ENCODE results near the gene USH2A. TPM values are rescaled to one million over a fixed set of nuclear protein-coding genes. Genes with fewer than 3 reads are reported as not detected.

The USH2A gene
- total RNA-seq, 1 experiment from 2014 or later = not detected

DNA sequence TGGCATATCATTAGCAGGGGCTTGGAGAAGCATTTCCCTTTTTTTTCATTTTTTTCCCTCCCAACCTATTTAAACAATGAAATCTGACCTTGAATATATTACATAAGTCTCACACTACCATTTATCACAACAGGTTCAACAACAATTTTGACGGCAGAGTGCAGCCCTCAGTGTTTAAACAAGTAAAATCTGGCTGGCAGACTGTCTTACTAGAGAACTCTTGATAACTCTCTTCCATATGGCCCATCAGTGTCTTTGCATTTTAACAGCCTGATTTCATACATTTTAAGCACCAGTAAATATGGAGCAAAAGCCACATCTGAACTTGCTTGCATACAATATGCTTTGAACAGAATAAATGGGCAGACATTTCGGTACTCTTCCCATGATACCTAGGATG, 643.1 kb downstream of the USH2A start (continued):
- TF ChIP-seq, protein P1, sequence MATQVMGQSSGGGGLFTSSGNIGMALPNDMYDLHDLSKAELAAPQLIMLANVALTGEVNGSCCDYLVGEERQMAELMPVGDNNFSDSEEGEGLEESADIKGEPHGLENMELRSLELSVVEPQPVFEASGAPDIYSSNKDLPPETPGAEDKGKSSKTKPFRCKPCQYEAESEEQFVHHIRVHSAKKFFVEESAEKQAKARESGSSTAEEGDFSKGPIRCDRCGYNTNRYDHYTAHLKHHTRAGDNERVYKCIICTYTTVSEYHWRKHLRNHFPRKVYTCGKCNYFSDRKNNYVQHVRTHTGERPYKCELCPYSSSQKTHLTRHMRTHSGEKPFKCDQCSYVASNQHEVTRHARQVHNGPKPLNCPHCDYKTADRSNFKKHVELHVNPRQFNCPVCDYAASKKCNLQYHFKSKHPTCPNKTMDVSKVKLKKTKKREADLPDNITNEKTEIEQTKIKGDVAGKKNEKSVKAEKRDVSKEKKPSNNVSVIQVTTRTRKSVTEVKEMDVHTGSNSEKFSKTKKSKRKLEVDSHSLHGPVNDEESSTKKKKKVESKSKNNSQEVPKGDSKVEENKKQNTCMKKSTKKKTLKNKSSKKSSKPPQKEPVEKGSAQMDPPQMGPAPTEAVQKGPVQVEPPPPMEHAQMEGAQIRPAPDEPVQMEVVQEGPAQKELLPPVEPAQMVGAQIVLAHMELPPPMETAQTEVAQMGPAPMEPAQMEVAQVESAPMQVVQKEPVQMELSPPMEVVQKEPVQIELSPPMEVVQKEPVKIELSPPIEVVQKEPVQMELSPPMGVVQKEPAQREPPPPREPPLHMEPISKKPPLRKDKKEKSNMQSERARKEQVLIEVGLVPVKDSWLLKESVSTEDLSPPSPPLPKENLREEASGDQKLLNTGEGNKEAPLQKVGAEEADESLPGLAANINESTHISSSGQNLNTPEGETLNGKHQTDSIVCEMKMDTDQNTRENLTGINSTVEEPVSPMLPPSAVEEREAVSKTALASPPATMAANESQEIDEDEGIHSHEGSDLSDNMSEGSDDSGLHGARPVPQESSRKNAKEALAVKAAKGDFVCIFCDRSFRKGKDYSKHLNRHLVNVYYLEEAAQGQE (IDR thresholded peaks at IDR 0.05; ENCODE audit: low read depth) = no peak
- TF ChIP-seq CBX3 (IDR thresholded peaks at IDR 0.05; ENCODE audit: low read depth) (no peak), POLR2A (IDR thresholded peaks at IDR 0.05; ENCODE audit: borderline replicate concordance, extremely low read depth, insufficient read depth, insufficient read length) (no peak)
- TF ChIP-seq, protein P2, sequence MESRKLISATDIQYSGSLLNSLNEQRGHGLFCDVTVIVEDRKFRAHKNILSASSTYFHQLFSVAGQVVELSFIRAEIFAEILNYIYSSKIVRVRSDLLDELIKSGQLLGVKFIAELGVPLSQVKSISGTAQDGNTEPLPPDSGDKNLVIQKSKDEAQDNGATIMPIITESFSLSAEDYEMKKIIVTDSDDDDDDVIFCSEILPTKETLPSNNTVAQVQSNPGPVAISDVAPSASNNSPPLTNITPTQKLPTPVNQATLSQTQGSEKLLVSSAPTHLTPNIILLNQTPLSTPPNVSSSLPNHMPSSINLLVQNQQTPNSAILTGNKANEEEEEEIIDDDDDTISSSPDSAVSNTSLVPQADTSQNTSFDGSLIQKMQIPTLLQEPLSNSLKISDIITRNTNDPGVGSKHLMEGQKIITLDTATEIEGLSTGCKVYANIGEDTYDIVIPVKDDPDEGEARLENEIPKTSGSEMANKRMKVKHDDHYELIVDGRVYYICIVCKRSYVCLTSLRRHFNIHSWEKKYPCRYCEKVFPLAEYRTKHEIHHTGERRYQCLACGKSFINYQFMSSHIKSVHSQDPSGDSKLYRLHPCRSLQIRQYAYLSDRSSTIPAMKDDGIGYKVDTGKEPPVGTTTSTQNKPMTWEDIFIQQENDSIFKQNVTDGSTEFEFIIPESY (IDR thresholded peaks at IDR 0.05; ENCODE audit: extremely low read depth, insufficient replicate concordance, low read length) = no peak
- TF ChIP-seq, protein P3, sequence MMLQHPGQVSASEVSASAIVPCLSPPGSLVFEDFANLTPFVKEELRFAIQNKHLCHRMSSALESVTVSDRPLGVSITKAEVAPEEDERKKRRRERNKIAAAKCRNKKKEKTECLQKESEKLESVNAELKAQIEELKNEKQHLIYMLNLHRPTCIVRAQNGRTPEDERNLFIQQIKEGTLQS (IDR thresholded peaks at IDR 0.05) = no peak

DNA sequence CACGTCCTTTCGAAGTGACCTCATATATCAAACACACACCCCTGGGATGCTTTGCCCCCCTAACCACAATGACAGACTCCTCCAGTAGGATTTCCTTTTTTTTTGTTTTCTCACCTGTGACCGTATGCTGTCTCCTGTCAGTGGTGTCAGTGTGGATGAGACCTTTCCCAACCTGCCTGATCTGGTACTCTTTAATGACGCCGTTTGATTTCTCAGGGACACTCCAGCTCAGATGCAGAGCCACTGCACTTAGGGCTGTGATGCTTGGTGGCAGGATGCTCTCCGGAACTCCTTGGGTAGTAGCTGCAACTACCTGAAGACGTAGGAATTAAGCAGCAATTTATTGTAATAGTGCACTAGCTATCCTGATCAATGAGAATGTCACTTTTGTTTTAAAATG, 643.5 kb downstream of the USH2A start:
- ATAC-seq (no peak), DNase-seq (ENCODE audit: low read depth, low spot score) (no peak)
- H3K4me2 ChIP-seq (ENCODE audit: low read length) = no peak overlapping the region
- H3K4me1 ChIP-seq (ENCODE audit: control insufficient read depth in 1 of 2, insufficient read depth in 2 of 2, low read length in 2 of 2) = no peaks in the 10 kb centered on the region
- H3K27me3 ChIP-seq (ENCODE audit: insufficient read depth, low read length) = no peaks in the 10 kb centered on the region
- intact Hi-C loops (cut with micrococcal nuclease) = no loop called here
- H3K27ac ChIP-seq (ENCODE audit: low read depth, low read length) = no peak overlapping the region
- no peak overlapping the region for H2AFZ ChIP-seq (ENCODE audit: low read depth, low read length, poor library complexity, severe bottlenecking)
- no peak overlapping the region for H3K4me3 ChIP-seq (replicated peaks in 1 of 2; ENCODE audit: low read depth in 1 of 2, low read length in 2 of 2)
- no peak for TF ChIP-seq RAD21 (IDR thresholded peaks at IDR 0.05; ENCODE audit: low read depth)
- TF ChIP-seq, protein P4, sequence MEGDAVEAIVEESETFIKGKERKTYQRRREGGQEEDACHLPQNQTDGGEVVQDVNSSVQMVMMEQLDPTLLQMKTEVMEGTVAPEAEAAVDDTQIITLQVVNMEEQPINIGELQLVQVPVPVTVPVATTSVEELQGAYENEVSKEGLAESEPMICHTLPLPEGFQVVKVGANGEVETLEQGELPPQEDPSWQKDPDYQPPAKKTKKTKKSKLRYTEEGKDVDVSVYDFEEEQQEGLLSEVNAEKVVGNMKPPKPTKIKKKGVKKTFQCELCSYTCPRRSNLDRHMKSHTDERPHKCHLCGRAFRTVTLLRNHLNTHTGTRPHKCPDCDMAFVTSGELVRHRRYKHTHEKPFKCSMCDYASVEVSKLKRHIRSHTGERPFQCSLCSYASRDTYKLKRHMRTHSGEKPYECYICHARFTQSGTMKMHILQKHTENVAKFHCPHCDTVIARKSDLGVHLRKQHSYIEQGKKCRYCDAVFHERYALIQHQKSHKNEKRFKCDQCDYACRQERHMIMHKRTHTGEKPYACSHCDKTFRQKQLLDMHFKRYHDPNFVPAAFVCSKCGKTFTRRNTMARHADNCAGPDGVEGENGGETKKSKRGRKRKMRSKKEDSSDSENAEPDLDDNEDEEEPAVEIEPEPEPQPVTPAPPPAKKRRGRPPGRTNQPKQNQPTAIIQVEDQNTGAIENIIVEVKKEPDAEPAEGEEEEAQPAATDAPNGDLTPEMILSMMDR (IDR thresholded peaks at IDR 0.05 in 2 of 3, conservative IDR thresholded peaks at IDR 0.05 in 1 of 3; ENCODE audit: borderline replicate concordance in 1 of 3, insufficient read depth in 1 of 3, low read depth in 2 of 3, low read length in 2 of 3) = no peak
- ChIA-PET POLR2A (no interaction called here), CTCF (no interaction called here), RAD21 (ENCODE audit: low non-redundant PET in 1 of 2, low total read pairs in 2 of 2, uncharacterized antibody in 2 of 2, unreplicated experiment in 2 of 2) (no interaction called here)
- H3K36me3 ChIP-seq (ENCODE audit: control insufficient read depth in 1 of 2, insufficient read depth in 2 of 2, low read length in 2 of 2) = no peaks in the 10 kb centered on the region
- no peaks in the 10 kb centered on the region for H4K20me1 ChIP-seq (ENCODE audit: insufficient read depth)
- no peaks in the 10 kb centered on the region for H3K9me2 ChIP-seq (ENCODE audit: insufficient read depth)
- BruUV-seq (replicated peaks) = no TSS peak
- no peaks in the 10 kb centered on the region for H3K79me2 ChIP-seq (ENCODE audit: insufficient read depth, low read length)
- no peak overlapping the region for H3K9ac ChIP-seq (ENCODE audit: low read length)
- no peaks in the 10 kb centered on the region for H3K9me3 ChIP-seq (ENCODE audit: control insufficient read depth in 1 of 2, insufficient read depth in 1 of 2, low read depth in 1 of 2, low read length in 2 of 2)

Data from HCT116 (cell line).